ENCODE data around the gene GPS1.
A peak's percentile ranks its signal among the peaks of the same experiment; 100 is the strongest.

GPS1 gene

DNA sequence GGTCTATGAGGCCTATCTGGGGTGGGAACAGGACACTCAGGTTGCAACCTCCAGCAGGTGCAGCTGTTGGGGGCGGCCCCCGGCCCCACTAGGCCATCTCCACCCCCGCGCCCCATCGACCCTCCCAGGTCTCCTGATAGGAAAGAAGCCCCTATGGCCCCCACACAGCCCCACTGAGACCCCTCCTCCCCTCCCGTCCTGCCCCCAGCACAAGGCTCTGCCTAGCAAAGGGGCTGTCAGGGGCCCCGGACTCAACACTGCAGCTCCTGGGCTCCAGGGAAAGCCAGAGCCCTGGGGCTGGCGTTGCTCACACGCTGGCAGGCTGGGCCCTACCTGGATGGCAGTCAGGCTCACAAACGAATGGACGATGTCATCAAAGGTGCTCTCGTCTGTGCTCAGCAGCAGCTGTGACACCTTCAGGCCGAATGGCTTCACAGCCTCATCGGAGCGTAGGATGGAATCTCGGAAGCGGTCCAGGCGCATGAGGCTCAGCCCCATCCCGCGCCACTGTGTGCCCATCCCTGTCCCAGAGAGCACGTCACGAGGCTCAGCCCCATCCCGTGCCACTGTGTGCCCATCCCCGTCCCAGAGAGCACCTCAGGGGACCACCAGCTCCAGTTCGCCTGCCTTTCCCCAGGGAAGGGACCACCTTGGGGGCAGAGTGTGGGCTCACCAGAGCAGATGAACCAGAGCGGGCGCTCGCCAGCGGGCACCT lies 39.0 kb downstream of the GPS1 start:
- no peak for DNase-seq (ENCODE audit: low read depth in 3 of 3)

DNA sequence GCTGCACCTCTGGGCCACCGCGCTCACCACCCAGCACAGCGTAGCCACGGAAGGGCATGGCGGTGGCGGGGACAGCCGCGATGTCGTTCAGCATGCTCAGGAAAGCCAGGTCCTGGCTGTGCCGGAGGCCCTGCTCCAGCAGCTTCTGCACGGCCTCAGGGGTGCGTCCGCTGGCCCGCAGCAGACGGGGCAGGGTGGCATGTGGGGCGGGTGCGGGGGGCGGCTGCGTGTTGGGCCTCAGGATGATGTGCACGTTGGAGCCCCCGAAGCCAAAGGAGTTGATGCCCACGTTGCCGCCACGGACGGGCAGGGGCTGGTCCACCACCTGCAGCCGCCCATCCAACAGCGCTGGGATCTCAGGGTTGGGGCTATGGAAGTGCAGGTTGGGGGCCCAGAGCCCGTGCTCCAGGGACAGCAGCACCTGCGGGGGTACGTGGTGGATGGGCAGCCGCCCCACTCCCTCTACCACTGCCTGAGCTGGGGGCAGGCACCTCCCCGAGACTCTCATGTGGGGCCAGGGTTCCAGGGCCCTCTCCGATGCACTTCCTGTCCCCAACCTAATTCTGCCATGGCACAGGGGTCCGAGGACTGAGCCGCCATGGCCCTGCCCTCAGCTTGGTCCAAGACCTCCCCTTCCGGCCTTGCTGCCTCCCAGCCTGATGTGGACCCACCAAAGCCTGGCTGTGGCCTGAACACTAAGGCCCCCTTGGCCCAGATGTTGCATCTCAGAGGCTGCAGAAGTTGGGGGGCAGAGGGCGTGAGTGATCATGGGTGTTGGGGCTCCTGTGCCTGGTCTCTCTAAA lies 39.8 kb downstream of the GPS1 start:
- DNase-seq (ENCODE audit: low read depth in 3 of 3) = no peak

DNA sequence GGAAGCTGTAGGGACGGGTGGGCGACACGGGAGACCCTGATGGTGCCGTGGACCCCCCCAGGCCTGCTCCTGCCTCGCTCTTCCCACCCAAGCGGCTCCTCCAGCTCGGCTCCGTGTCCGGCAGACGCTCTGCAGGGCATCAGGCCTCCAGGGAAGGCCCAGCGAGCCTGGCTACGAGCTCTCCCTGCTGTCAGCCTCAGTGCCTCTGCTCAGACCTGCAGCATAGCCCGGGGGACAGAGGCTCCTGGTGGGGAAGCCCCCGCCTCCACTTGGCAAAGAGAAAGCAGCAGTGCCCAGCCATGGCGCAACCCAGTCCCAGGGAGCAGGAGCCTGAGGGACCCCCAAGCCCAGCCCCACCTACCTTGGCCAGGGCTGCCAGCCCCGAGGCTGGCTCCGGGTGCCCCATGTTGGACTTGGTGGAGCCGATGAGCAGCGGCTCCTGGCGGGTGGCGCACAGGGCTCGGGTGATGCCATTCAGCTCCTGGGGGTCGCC lies 40.4 kb downstream of the GPS1 start:
- no peak for DNase-seq (ENCODE audit: low read depth in 3 of 3)

DNA sequence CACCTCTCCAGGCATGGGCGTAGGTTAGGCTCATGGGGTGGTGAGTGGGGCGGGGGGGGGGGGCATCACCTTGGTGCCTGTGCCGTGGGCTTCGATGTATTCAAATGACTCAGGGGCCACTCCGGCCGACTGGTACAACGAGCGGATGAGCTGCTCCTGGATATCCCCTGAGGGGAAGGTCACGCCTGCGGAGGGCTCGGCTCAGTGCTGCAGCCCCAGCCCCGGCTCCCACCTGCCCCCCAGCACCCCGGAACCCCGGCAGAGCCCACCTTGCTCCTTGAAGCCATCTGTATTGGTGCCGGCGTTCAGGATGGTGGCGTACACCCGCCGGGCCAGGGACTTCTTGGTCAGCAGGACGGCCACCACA lies 40.9 kb downstream of the GPS1 start:
- DNase-seq (ENCODE audit: low read depth in 3 of 3) = no peak

DNA sequence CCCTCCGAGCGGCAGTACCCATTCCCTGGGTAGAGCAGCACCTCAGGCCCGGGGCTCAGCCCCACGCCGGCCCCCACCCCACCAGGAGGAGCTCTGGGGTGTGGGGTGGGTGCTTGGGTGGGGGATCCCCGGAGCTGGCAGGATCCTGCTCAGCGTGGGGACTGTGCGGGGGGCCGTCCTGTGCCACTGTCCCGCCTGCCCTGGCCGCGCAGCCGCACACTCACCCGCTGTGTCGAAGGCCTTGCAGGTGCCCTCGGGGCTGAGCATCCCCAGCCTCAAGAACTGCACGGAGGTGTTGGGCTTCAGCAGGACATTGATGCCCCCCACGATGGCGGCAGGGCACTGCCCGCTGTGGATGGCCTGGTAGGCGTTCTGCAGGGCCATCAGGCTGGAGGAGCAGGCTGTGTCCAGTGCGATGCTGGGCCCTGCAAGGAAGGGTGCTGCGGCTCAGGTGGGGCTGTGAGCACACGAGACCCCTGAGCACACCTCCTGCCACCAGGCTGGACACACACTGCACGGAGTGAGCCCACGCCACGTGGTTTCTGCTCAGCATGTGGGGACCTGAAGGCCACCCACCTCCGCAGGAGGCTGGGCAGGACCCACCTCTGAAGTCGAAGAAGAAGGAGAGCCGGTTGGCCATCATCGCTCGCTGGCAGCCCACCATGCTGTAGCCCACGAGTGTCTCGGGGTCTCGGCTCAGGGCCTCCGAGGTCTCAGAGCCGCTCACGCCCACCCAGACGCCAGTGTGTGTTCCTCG lies 41.5 kb downstream of the GPS1 start:
- DNase-seq (ENCODE audit: low read depth in 3 of 3) = no peak

DNA sequence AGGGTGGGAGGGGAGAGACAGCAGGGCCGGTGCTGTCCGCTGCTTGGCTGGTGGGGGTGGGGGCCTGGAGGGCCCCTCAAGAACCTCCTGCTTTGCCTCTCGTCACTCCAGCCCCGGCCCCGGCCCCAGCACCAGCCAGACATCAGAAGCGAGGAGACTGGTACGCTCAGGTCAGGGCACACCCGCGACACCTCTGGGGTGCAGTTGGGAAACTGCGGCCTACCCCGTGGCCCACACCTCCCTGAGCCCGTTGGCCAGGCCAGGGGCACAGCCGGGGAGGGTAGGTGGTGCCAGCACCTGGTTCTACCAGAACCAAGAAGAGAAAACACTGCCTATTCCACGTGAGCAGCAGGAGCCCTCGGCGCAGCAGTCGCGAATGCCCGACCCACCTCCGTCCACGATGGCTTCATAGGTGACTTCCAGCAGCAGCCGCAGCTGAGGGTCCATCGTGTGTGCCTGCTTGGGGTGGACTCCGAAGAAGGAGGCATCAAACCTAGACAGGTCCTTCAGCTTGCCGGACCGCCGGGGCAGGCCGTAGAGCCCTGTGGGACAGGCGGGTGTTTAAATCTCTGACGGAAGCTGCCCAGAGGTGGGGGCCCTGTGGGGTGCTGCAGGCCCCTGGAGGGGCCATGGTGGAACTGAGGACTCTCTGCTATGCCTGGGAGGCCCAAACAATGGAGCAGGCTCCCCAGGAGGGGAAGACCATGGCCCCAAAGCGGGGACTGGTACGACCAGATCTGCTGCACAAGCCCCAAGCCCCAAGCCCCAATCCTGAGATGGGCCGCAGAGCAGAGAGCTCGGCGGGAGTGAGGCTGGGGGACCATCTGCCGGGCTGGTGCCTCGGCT lies 43.5 kb downstream of the GPS1 start:
- no peak for DNase-seq (ENCODE audit: low read depth in 3 of 3)

DNA sequence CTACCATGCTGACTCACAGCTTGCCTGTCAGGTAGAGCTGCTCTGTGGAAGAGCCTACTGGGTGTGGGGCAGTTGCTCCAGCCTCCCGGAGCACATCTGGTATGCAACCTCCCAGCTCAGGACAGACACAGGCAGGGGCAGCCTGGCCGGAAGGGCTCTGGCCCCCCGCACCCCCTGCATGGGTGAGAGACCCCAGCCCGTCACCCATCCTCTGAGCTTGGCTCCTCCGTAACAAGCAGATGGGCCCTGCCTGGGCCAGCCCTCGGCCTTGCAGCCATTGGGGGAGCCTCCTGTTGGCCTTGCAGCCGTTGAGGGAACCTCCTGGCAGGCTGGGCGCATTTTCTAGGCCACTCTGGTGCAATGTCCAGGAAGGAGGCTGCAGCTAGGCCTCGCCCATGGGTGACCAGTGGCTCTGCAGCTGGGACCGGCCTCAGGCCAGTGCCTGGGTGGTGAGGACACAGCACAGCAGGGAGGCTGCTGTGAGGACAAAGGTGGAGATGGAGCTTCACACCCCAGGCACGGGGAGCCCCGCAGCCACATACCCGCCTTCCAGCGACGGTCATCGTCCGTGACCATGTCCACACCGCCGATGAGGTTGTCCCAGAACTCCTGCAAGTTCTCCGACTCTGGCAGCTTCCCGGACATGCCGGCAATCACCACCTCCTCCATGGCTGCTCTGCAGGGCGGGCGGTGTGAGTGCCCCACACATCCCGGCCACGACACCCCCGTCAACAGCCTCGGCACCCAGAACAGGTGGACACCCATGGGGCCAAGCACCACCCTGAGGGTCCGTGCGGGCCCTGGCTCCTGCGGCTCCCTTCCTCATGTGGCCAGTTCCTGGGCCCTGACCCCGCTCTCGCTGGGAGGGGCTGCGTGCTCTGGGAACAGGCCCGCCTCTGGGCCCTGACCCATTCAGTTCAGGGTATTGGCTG lies 44.3 kb downstream of the GPS1 start:
- no peak for DNase-seq (ENCODE audit: low read depth in 3 of 3)

DNA sequence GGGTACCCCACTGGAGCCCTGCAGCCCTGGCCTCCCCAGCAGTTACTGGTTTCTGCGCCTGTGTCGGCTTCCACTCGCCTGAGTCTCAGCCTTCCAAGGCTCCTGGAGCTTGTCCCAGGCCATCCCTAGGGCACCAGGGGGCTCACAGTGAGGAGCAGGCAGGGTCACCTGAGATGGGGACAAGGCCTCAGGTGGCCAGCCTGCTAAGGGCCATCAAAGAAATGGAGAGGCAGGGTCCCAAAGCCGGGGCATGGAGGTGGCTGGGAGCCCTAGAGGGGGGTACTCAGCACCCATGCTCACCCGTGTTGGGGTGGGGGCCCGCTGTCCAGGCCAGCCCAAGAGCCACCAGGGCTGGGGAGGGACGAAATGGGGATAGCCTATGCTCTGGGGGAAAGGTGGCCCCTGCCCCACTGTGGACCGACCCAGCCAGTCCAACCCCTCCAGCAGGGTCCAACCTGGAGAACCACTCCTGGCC lies 45.0 kb downstream of the GPS1 start:
- DNase-seq (ENCODE audit: low read depth in 3 of 3) = no peak

DNA sequence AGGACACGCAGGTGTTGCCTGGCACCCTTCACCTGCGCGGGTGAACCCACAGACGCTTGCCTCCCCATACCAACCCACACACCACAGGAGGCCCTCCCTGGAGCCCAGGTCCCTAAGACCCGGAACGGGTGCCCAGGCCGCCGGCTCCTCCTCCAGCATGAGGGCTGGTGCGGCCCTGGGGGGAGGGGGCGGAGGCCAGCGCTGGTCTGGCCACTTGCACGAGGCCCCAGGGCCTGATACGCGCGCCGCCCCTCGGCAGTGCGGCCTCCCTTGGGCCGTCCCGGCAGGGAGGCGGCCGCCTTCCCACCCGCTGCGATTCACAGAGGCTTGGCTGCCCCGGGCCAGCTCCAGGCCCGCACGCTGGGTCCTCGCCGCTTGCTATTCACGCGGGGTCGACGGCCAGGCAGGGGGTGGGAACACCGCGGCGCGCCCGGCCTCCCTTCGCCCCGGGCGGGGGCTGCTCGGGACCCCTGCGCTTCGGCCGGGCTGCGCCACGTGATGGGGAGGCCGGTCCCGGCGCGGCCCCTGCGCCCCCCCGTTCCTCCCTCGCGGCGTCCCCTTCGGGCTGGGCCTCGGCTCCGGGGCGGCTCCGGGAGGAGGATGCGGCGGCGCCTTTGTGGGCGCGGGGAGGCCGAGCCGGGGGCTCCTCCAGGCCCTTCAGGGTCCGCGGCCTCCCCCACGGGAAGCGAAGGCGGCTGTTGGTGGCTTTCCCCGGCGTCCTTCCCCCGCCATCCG lies 45.7 kb downstream of the GPS1 start:
- DNase-seq (ENCODE audit: low read depth in 3 of 3) = peak in 1 of 3 experiments; percentile 30

DNA sequence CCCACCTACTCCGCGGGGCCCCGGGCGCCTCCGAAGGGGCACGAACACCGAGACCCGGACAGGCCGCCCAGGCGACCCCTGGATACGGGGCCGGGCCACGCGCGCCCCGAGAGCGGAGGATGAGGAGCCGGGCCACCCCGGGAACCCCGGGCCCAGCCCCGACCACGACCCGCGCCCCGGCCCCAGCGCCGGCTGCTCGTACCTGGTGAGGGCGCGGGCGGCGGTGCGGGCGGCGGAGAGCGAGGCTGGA lies 46.1 kb downstream of the GPS1 start:
- no peak for DNase-seq (ENCODE audit: low read depth in 3 of 3)

DNA sequence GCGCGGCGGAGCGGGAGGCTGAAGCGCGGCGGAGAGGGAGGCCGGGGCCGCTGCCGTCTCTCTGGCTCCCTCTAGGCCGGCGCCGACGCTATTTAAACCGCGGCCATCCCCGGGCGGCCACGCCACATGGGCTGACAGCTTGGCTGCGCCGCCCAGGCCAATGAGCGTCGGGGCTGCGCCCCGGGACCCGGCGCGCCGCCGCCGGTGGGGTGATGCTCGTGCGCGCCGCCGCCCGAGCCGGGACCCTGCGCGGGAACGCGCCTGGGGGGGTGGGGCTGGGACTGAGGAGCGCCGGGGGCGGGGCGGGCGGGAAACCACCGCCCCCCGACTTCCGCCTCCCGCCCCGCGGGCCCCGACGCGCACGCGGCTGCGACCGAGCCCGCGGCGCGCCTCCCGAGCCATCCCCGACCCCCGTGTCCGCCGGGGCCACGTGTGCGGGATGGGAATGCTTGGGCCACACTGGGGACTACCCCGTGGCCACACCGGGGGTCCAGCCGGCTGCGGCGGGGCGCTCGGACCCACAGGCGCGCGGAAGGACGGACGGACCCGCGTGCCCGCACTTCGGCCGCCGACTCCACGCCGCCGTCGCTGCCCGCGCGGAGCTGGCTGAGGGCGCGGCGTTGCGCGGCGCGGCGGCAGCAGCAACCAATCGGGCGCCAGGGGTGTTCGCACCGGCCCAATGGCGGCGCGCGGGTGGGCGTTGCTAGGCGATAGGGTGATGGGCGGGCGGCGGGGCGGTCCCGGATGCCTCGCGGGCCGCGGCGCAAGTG lies 46.7 kb downstream of the GPS1 start, which contains the start of gene FASN:
Gene FASN, minus strand, starts transcription at position 68 of the 770 bp plus-strand sequence. CDS start 1,791 bp downstream, outside the sequence.
- peak; percentile 86 to 94 (median 88) for DNase-seq (ENCODE audit: low read depth in 3 of 3)

DNA sequence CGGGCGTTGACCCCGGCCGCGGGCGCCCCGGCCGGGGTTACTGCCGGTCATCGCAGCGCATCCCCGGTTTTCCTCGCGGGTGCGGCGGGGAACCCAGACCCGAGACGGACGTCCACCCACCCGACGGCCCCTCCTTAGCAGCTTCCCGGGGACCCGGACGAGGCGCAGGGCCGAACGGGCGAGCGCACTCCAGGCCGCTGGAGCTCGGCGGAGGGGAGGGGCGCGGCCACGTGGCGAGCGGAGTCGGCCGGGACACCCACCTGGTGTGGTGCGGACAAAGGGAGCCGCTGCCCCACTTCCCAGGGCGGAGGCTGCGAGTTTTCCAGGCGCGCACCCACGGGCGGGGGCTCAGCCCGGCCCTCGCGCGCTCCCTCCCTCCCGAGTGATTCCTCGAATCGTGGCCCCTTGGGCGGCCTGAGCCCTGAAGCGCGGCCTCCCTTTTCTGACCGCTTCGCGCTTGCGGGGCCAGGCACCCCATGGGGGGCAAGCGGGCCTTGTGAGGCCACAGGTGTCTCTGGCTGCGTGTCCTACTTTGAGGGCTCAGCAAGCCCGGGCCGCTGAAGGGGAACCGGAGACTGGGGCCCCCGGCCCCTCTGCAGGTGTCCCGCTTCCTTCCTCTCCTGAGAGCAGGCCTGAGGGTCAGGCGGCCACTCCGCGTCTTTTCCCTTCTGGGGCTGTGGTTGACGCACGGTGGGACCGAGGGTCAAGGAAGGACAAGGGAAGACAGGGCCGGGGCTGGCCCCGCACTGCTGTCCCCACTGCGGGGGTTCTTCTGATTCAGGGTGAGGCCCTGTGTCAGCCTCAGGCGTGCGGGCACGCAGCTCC lies 47.5 kb downstream of the GPS1 start:
- no peak for DNase-seq (ENCODE audit: low read depth in 3 of 3)

DNA sequence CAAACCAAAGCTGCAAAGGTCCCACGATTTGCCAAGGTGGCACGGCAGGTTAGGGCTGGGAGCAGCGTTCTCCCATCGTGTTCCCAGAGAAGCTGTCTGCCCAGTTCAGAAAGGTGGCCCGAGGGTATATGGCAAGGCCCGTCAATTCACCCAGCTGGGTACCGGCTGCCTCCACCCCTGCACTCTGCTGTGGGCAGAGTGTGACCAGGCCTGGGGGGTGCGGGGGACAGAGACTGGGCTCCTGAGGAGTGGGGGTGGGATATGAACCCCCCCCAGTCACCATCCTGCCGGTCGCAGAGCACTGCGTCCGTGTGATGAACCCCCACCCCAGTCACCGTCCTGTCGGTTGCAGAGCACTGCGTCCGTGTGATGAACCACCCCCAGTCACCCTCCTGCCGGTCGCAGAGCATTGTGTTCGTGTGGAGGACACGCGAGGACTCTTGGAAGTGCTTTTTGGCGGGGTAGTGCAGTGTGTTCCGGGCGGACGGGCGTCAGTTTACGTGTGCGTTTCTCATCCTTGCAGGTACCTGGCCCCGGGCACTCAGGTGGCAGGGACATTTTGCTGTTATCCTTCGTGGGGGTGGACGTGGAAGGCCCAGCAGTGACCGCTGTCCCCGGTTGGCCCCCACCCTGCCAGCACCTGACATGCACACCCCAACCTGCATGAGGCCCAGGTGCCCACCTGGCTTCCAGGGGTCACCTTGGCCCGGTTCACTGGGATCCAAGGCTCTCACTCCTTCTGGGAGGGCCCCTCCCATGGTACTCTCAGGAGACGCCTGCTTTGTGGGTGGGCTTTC lies 49.0 kb downstream of the GPS1 start:
- no peak for DNase-seq (ENCODE audit: low read depth in 3 of 3)

DNA sequence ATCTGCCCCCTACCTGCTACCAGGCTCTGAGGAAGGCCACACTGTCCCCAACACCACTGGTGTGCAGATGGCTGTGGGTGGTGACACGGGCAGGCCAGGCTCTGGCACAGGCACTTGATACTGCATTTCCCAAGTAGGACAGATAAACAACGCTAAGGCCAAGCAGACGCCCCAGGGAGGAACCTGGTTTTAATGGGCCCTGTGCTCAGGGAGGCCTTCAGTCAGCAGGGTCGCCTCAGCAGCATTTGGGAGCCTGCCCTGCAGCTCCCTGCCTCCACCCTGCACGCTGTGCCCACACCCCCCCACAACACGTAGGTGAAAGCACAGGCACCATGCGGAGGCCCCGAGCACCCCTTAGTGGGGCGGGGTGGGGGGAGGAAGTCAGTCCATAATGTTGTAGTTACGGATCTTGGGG lies 49.6 kb downstream of the GPS1 start:
- no peak for DNase-seq (ENCODE audit: low read depth in 3 of 3)

DNA sequence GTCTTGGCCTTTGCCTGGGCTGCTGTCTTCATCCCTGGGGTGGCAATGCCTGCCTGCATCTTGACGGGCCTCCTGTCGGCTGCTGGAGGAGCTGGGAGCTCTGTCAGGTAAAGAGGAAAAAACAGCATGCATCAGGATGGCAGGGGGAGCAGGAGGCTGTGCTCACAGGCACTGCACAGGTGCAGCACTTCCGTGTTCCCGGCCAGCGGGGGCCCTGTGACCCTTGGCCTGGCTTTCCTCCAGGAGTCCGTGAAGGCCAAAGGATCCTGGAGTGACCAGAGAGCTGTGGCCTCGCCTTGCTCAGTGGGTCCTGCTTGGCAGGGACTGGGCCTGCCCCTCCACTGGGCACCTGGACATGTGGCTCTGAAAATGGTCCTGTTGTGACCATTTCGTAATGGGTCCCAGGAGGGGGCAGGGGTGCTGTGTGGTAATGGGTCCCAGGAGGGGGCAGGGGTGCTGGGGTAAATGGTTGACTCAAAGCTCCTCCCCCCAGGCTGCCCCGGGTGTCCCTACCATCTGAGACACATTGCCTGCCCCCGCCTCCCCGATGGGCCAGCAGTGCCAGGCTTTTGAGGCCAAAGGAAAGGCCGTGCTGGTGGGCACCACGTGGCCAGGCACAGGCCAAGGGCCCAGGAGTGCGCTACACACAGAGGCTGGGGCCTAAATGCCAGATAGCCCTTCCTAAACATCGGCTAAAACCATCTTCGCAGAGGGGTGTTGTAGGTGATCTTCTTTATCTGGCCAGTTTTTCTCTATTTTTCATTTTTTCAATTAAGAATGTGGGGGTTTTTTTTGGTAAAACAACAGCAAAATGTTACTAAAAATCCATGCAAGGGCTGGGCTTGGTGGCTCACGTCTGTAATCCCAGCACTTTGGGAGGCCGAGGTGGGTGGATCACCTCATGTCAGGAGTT lies 50.3 kb downstream of the GPS1 start:
- DNase-seq (ENCODE audit: low read depth in 3 of 3) = no peak
